Activated T-cell treated with anti-CD3 and anti-CD28 coated beads, Interleukin-2, amount 50 U/mL, for 4 hours (primary cell): ENCODE measurements around the gene KIAA0513. TPM values are rescaled to one million over a fixed set of nuclear protein-coding genes. Genes with fewer than 3 reads are reported as not detected.
A peak's percentile ranks its signal among the peaks of the same experiment; 100 is the strongest.

Experiments used
- ATAC-seq, 2 donors: fragments of 200-7000 bp; cut with Tn5 transposase; one replicate each; pipeline ENCODE4 v1.10.0; 2021
- DNase-seq: peaks from one replicate; pipeline ENCODE4 v3.0.0-alpha.2; 2020
- H3K27me3 Mint-ChIP-seq: one replicate; pipeline ENCODE4 v1.8.0; 2021; ENCODE audit warnings: low read depth, mixed read lengths
- H3K36me3 Mint-ChIP-seq: one replicate; pipeline ENCODE4 v1.8.0; 2022; ENCODE audit warnings: mixed read lengths; ENCODE audit not compliant: insufficient read depth
- H3K4me1 Mint-ChIP-seq: one replicate; pipeline ENCODE4 v1.8.0; 2021; ENCODE audit warnings: low read depth, mixed read lengths
- H3K4me3 Mint-ChIP-seq: one replicate; pipeline ENCODE4 v1.8.0; 2021; ENCODE audit warnings: mild to moderate bottlenecking, moderate library complexity, mixed read lengths
- H3K9me3 Mint-ChIP-seq: one replicate; pipeline ENCODE4 v1.8.0; 2021; ENCODE audit warnings: mixed read lengths
- total RNA-seq, 3 donors: library from RNA; stranded (reverse); gene quantifications; one replicate each; pipeline ENCODE4 v1.2.1, GENCODE V29; 2021

The KIAA0513 gene
- total RNA-seq, 3 donors from 2014 or later: 13.6 to 19.6 (median 17.6) TPM

GRCh38 chr16:85056211-85056748 lies 28.7 kb downstream of the KIAA0513 start:
- Mint-ChIP-seq H3K4me3 (peak overlapping the region; percentile 51), H3K9me3 (no peaks in the 10 kb centered on the region), H3K36me3 (peaks cover under 1% of the 10 kb centered on the region), H3K4me1 (peaks cover 36% of the 10 kb centered on the region), H3K27me3 (no peaks in the 10 kb centered on the region)
- ATAC-seq (no peak), DNase-seq (no peak)

DNA sequence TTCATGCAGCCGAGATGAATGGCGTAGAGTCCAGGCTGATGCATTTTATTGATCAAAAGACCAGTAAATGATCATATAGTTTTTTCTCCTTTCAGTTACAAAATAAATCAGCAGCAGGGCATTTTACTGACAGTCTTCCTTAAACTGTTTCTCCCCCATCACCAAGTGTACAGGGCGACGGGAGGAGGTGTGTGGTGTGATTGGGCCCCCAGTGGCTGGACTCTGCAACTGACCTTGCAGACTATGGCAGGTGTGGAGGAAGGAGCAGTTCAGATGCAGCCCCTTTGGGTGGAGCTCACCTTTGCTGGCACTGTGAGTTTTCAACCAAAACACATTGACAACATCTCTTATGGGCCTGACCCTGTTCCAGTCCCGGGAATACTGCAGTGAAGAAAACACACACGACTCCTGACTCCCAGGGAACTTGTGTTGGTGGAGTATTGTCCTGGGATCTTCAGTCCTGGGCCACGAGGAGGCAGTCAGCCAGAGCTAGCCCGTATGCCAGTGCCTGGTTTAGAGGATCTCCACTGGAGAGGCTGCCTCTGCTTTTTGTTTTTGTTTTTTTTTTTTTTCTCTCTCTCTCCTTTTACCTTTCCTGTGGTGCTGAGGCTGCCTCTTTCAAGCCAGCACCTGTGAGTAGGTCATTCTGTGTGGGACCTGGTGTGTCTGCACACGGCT lies 29.8 kb downstream of the KIAA0513 start:
- H3K27me3 Mint-ChIP-seq: no peaks in the 10 kb centered on the region
- ATAC-seq (no peak), DNase-seq (no peak)
- H3K36me3 Mint-ChIP-seq: peaks cover 3% of the 10 kb centered on the region
- H3K4me1 Mint-ChIP-seq: peaks cover 38% of the 10 kb centered on the region
- H3K9me3 Mint-ChIP-seq: no peaks in the 10 kb centered on the region
- no peak overlapping the region for H3K4me3 Mint-ChIP-seq

DNA sequence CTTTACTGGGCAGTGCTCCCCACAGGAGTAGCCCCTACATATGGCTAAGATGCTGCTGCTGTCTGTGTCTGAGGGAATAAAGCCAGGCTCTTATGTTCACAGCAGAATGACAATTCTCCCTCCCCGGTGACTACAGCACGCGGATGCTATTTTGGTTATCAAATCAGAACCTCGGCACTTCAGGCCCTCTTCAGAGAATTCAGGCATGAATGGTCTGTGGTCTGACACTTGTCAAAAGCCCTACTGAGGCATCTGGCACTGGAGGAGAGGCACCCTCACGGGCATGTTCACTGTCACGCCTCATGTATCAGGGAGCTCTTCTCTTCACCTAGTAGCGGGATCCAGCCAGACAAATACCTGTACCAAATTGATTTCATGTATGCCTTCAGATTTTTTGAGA lies 30.4 kb downstream of the KIAA0513 start:
- no peak for DNase-seq
- no peaks in the 10 kb centered on the region for H3K9me3 Mint-ChIP-seq
- H3K4me1 Mint-ChIP-seq: peaks cover 38% of the 10 kb centered on the region
- ATAC-seq: no peak
- H3K36me3 Mint-ChIP-seq: peaks cover 3% of the 10 kb centered on the region
- H3K27me3 Mint-ChIP-seq: no peaks in the 10 kb centered on the region
- no peak overlapping the region for H3K4me3 Mint-ChIP-seq

GRCh38 chr16:85058909-85059308 lies 31.3 kb downstream of the KIAA0513 start:
- DNase-seq (no peak), ATAC-seq (no peak)
- Mint-ChIP-seq H3K9me3 (no peaks in the 10 kb centered on the region), H3K4me3 (no peak overlapping the region), H3K27me3 (no peaks in the 10 kb centered on the region), H3K36me3 (peaks cover 3% of the 10 kb centered on the region), H3K4me1 (peaks cover 38% of the 10 kb centered on the region)

GRCh38 chr16:85061566-85061965 lies 34.0 kb downstream of the KIAA0513 start:
- peaks cover 18% of the 10 kb centered on the region for H3K4me1 Mint-ChIP-seq
- no peak for DNase-seq
- no peak overlapping the region for H3K4me3 Mint-ChIP-seq
- H3K36me3 Mint-ChIP-seq: peaks cover 3% of the 10 kb centered on the region
- ATAC-seq: peak in 1 of 2 donors; percentile 18
- no peaks in the 10 kb centered on the region for H3K27me3 Mint-ChIP-seq
- H3K9me3 Mint-ChIP-seq: no peaks in the 10 kb centered on the region

DNA sequence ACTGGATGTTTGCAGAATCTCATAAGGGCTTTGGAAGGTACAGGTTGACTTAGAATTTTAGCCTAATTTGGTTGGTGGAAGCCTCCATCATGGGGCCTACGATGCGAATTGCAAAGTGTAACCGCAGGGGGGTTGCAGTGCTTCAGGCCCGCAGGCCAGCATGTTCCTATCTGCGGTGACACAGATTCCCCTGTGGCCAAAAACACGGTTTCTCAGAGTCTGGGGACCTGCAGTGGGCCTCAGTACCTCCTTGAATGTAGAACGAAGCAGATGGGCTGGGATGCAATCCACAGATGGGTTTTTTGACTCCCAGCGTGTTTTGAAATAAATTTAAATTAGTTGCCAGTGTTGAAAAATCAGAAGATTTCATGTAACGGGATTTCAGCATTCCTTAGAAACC lies 34.7 kb downstream of the KIAA0513 start:
- peaks cover 3% of the 10 kb centered on the region for H3K36me3 Mint-ChIP-seq
- ATAC-seq (no peak), DNase-seq (no peak)
- H3K9me3 Mint-ChIP-seq: no peaks in the 10 kb centered on the region
- H3K4me1 Mint-ChIP-seq: peaks cover 11% of the 10 kb centered on the region
- no peak overlapping the region for H3K4me3 Mint-ChIP-seq
- H3K27me3 Mint-ChIP-seq: no peaks in the 10 kb centered on the region

GRCh38 chr16:85062845-85063244 lies 35.2 kb downstream of the KIAA0513 start:
- ATAC-seq (no peak), DNase-seq (no peak)
- peaks cover 5% of the 10 kb centered on the region for H3K4me1 Mint-ChIP-seq
- no peaks in the 10 kb centered on the region for H3K9me3 Mint-ChIP-seq
- peaks cover 3% of the 10 kb centered on the region for H3K36me3 Mint-ChIP-seq
- H3K4me3 Mint-ChIP-seq: no peak overlapping the region
- no peaks in the 10 kb centered on the region for H3K27me3 Mint-ChIP-seq

GRCh38 chr16:85064186-85064585 lies 36.6 kb downstream of the KIAA0513 start:
- Mint-ChIP-seq H3K4me3 (no peak overlapping the region), H3K9me3 (no peaks in the 10 kb centered on the region), H3K27me3 (no peaks in the 10 kb centered on the region), H3K36me3 (peaks cover 5% of the 10 kb centered on the region), H3K4me1 (peaks cover 3% of the 10 kb centered on the region)
- ATAC-seq (no peak), DNase-seq (no peak)

DNA sequence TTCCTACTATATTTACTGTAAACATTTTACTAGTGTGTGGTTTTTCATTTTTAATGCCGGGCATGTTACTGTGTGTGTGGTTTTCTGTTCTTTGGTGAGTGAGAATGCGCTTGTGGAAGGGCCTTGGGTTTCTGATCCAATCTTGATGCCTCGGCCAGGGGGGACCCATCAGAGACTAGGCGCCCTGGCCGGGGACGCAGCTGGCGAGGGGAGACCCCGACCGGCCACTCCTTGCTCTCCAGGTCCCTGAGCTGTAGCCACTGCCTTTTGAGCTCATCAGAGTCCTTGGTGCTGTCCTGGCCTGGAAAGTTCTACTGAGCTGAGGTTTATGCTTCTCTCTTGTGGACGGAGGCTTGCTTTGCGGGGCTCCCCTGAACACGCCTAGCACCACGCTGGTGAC lies 37.5 kb downstream of the KIAA0513 start:
- peaks cover 3% of the 10 kb centered on the region for H3K4me1 Mint-ChIP-seq
- ATAC-seq: no peak
- H3K27me3 Mint-ChIP-seq: no peaks in the 10 kb centered on the region
- H3K9me3 Mint-ChIP-seq: no peaks in the 10 kb centered on the region
- no peak for DNase-seq
- H3K36me3 Mint-ChIP-seq: peaks cover 9% of the 10 kb centered on the region
- no peak overlapping the region for H3K4me3 Mint-ChIP-seq

DNA sequence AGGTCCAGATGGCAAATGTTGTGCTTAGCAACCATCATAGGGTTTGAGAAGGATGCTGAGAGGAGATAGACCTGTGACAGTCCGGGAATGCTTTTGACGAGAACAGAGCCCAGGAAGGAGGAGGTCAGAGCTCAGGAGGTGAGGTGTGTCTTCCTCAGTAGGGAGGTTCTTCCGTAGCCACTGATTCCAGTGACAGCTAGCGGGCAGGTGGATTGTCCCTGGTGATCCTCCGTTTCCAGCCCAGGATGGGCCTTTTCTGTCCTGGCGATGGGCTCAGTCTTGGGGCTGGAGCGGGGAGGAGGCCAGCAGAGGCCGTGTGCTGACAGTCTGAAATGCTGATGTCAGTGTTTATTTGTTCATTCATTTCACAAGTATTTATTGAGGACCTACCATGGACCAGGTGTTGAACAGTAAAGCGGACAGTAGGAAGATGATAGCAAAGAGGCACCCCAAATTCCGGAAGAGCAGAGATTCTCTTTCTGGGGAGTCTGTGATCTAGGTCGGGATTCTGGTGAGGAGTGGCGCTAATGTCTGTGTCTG lies 38.8 kb downstream of the KIAA0513 start:
- Mint-ChIP-seq H3K9me3 (no peaks in the 10 kb centered on the region), H3K36me3 (peaks cover 13% of the 10 kb centered on the region), H3K4me3 (no peak overlapping the region), H3K27me3 (no peaks in the 10 kb centered on the region), H3K4me1 (peaks cover 3% of the 10 kb centered on the region)
- ATAC-seq (no peak), DNase-seq (no peak)

- no peak overlapping the region for H3K4me3 Mint-ChIP-seq
- H3K9me3 Mint-ChIP-seq: no peaks in the 10 kb centered on the region
- H3K4me1 Mint-ChIP-seq: peaks cover under 1% of the 10 kb centered on the region
- H3K27me3 Mint-ChIP-seq: no peaks in the 10 kb centered on the region
- ATAC-seq (no peak), DNase-seq (no peak)
- H3K36me3 Mint-ChIP-seq: peaks cover 18% of the 10 kb centered on the region
These were observed 39.4 kb downstream of the KIAA0513 start for GRCh38 chr16:85067024-85067423.

DNA sequence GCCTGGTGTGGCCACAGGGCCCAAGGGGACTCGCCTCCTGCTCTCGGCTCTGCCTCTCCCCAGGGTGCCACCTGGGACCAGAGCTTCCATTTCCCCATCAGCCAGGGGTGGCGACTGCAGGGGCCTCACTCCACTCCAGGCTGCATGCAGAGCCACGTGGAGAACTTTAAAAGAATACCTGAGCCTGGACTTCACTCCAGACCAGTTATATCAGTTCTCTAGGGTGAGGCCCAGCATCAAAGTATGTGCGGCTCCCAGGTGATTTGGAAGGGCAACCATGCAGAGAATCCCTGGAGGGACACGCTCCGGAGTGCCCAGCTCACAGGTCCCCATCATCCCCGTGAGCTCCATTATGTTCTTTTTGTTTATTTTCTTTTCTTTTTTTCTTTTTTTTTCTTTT lies 39.8 kb downstream of the KIAA0513 start:
- H3K4me3 Mint-ChIP-seq: no peak overlapping the region
- DNase-seq (no peak), ATAC-seq (no peak)
- H3K27me3 Mint-ChIP-seq: no peaks in the 10 kb centered on the region
- no peaks in the 10 kb centered on the region for H3K9me3 Mint-ChIP-seq
- H3K4me1 Mint-ChIP-seq: no peaks in the 10 kb centered on the region
- peaks cover 16% of the 10 kb centered on the region for H3K36me3 Mint-ChIP-seq

- no peaks in the 10 kb centered on the region for H3K27me3 Mint-ChIP-seq
- ATAC-seq: no peak
- H3K36me3 Mint-ChIP-seq: peaks cover 18% of the 10 kb centered on the region
- no peak overlapping the region for H3K4me3 Mint-ChIP-seq
- no peak for DNase-seq
- no peaks in the 10 kb centered on the region for H3K4me1 Mint-ChIP-seq
- no peaks in the 10 kb centered on the region for H3K9me3 Mint-ChIP-seq
These were observed 41.2 kb downstream of the KIAA0513 start for GRCh38 chr16:85068746-85069145.

DNA sequence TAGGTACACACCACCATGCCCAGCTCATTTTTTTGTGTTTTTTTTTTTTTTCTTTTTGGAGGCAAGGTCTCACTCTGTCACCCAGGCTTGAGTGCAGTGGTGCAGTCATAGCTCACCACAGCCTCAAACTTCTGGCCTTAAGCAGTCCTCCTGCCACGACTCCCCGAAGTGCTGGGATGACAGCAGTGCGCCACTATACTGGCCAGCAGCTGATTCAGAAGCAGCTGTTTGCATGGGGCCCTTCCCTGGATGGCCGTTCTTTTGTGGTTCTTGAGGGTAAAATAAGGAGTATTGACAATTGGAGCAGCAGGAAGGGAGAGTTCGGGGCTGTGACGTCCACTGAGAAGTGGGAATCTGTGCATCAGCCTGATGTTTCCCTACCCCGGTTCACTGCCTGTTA lies 41.6 kb downstream of the KIAA0513 start:
- H3K9me3 Mint-ChIP-seq: no peaks in the 10 kb centered on the region
- DNase-seq (no peak), ATAC-seq (no peak)
- H3K4me3 Mint-ChIP-seq: no peak overlapping the region
- no peaks in the 10 kb centered on the region for H3K27me3 Mint-ChIP-seq
- no peaks in the 10 kb centered on the region for H3K4me1 Mint-ChIP-seq
- H3K36me3 Mint-ChIP-seq: peaks cover 19% of the 10 kb centered on the region
